GM23338 (cell line): ENCODE results near the gene FHIT. TPM values are rescaled to one million over a fixed set of nuclear protein-coding genes. Genes with fewer than 3 reads are reported as not detected.

Source experiments
- ATAC-seq: fragments of 200-7000 bp; cut with Tn5 transposase; 3 replicates; pipeline ENCODE4 v1.9.1; 2020
- DNase-seq: peaks from one replicate; pipeline ENCODE4 v3.0.0-alpha.2; 2015; ENCODE audit warnings: low spot score
- H2AFZ ChIP-seq: fragments of 200-600 bp; sonication (generic); 2 replicates; pipeline ENCODE4 v1.8.0; 2016; ENCODE audit warnings: antibody characterized with exemption, mild to moderate bottlenecking, moderate library complexity
- H3F3A ChIP-seq: fragments of 200-600 bp; sonication (generic); replicated peaks from 2 replicates; pipeline ENCODE4 v1.8.0; 2017; ENCODE audit warnings: antibody characterized with exemption, mixed run types, low read depth
- H3K27ac ChIP-seq: fragments of 200-600 bp; sonication (generic); 2 replicates; pipeline ENCODE4 v1.6.1; 2016; ENCODE audit warnings: low read depth
- H3K27me3 ChIP-seq: fragments of 200-600 bp; sonication (generic); 2 replicates; pipeline ENCODE4 v1.8.0; 2016; ENCODE audit warnings: mild to moderate bottlenecking, mixed run types, moderate library complexity; ENCODE audit not compliant: insufficient read depth
- H3K36me3 ChIP-seq: fragments of 200-600 bp; sonication (generic); 2 replicates; pipeline ENCODE4 v1.8.0; 2016; ENCODE audit warnings: mild to moderate bottlenecking; ENCODE audit not compliant: insufficient read depth
- H3K4me1 ChIP-seq: fragments of 200-600 bp; sonication (generic); 2 replicates; pipeline ENCODE4 v1.8.0; 2016; ENCODE audit warnings: mild to moderate bottlenecking, moderate library complexity; ENCODE audit not compliant: insufficient read depth
- H3K4me2 ChIP-seq: fragments of 200-600 bp; sonication (generic); 2 replicates; pipeline ENCODE4 v1.7.1; 2017; ENCODE audit warnings: mixed run types
- H3K4me3 ChIP-seq: fragments of 200-600 bp; sonication (generic); 2 replicates; pipeline ENCODE4 v1.6.1; 2016; ENCODE audit warnings: mixed run types
- H3K79me2 ChIP-seq: fragments of 200-600 bp; sonication (generic); replicated peaks from 2 replicates; pipeline ENCODE4 v1.8.0; 2017; ENCODE audit warnings: mild to moderate bottlenecking; ENCODE audit not compliant: insufficient read depth
- H3K9me2 ChIP-seq: fragments of 200-600 bp; sonication (generic); 2 replicates; pipeline ENCODE4 v1.8.0; 2017; ENCODE audit not compliant: insufficient read depth
- H4K20me1 ChIP-seq: fragments of 200-600 bp; sonication (generic); replicated peaks from 2 replicates; pipeline ENCODE4 v1.8.0; 2017; ENCODE audit warnings: mild to moderate bottlenecking; ENCODE audit not compliant: insufficient read depth
- H3K27ac Mint-ChIP-seq: 2 replicates; pipeline ENCODE4 v1.8.0; 2020; ENCODE audit warnings: inconsistent platforms, mild to moderate bottlenecking, moderate library complexity, mixed read lengths
- H3K27me3 Mint-ChIP-seq: 3 replicates; pipeline ENCODE4 v1.8.0; 2022; ENCODE audit warnings: low read depth, mild to moderate bottlenecking, moderate library complexity, mixed read lengths, inconsistent platforms; ENCODE audit not compliant: insufficient read depth, poor library complexity
- H3K36me3 Mint-ChIP-seq: 3 replicates; pipeline ENCODE4 v1.8.0; 2021; ENCODE audit warnings: low read depth, mild to moderate bottlenecking, inconsistent platforms, moderate library complexity, mixed read lengths
- H3K4me1 Mint-ChIP-seq: 3 replicates; pipeline ENCODE4 v1.8.0; 2020; ENCODE audit warnings: mild to moderate bottlenecking, inconsistent platforms, mixed read lengths
- H3K4me3 Mint-ChIP-seq: 3 replicates; pipeline ENCODE4 v1.8.0; 2021; ENCODE audit warnings: moderate library complexity, mild to moderate bottlenecking, inconsistent platforms, mixed read lengths
- H3K9me3 Mint-ChIP-seq: 3 replicates; pipeline ENCODE4 v1.8.0; 2020; ENCODE audit warnings: moderate library complexity, mild to moderate bottlenecking, inconsistent platforms, mixed read lengths
- CREB1 ChIP-seq: fragments of 250-450 bp; sonication (Bioruptor Pico); IDR thresholded peaks from 2 replicates; pipeline ENCODE4 v1.5.0; 2020; ENCODE audit warnings: low read depth, mild to moderate bottlenecking, moderate library complexity
- EZH2 ChIP-seq: fragments of 200-600 bp; sonication (generic); IDR thresholded peaks from one replicate; pipeline ENCODE4 v1.8.0; 2017; ENCODE audit warnings: antibody characterized with exemption, mild to moderate bottlenecking, low read depth; ENCODE audit not compliant: unreplicated experiment
- EZH2phosphoT487 ChIP-seq: fragments of 200-600 bp; sonication (generic); IDR thresholded peaks from one replicate; pipeline ENCODE4 v1.8.1; 2018; ENCODE audit warnings: antibody characterized with exemption; ENCODE audit not compliant: unreplicated experiment
- JUNB ChIP-seq: IDR thresholded peaks from one replicate; pipeline ENCODE4 v1.6.1; 2016; ENCODE audit warnings: antibody characterized with exemption; ENCODE audit not compliant: unreplicated experiment
- NANOG ChIP-seq: IDR thresholded peaks from 2 replicates; pipeline ENCODE4 v1.6.1; 2016; ENCODE audit warnings: antibody characterized with exemption, borderline replicate concordance
- POLR2AphosphoS5 ChIP-seq: IDR thresholded peaks from 2 replicates; pipeline ENCODE4 v1.6.1; 2016; ENCODE audit warnings: antibody characterized with exemption, low read depth
- STAT1 ChIP-seq: IDR thresholded peaks from one replicate; pipeline ENCODE4 v1.6.1; 2016; ENCODE audit warnings: antibody characterized with exemption; ENCODE audit not compliant: unreplicated experiment
- ZNF114 ChIP-seq: fragments of 250-450 bp; sonication (Bioruptor Pico); IDR thresholded peaks from 2 replicates; pipeline ENCODE4 v1.5.0; 2020; ENCODE audit warnings: mild to moderate bottlenecking, moderate library complexity
- ZNF331 ChIP-seq: fragments of 250-450 bp; sonication (Bioruptor Pico); IDR thresholded peaks from 2 replicates; pipeline ENCODE4 v1.5.0; 2020; ENCODE audit warnings: low read depth, mild to moderate bottlenecking, moderate library complexity
- polyA plus RNA-seq: library from polyadenylated mRNA; unstranded; fragments of >200 nt; fragmentation: Nextera tagmentation; extraction: Ambion mirVana; gene quantifications from 2 replicates; pipeline ENCODE4 v1.2.1, GENCODE V29; 2016
- total RNA-seq: library from RNA; depleted of rRNA; stranded (reverse); fragments of >200 nt; shearing (Covaris generic); gene quantifications from 2 replicates; pipeline ENCODE4 v1.2.3, GENCODE V29; 2014
- TF ChIP-seq, protein P1 (sequence below): fragments of 250-450 bp; sonication (Bioruptor Pico); IDR thresholded peaks from 2 replicates; pipeline ENCODE4 v1.5.0; 2020; ENCODE audit warnings: mild to moderate bottlenecking, moderate library complexity
- TF ChIP-seq, protein P2 (sequence below): IDR thresholded peaks from 2 replicates; pipeline ENCODE4 v1.6.1; 2016; ENCODE audit warnings: antibody characterized with exemption
- TF ChIP-seq, protein P3 (sequence below), 2 experiments: fragments of 200-600 bp in 1 of 2; sonication (generic) in 1 of 2; conservative IDR thresholded peaks; 2 replicates each; pipeline versions ENCODE4 v1.5.1 to v1.6.1; 2016 to 2017; ENCODE audit warnings: antibody characterized with exemption in 2 of 2, low read depth in 2 of 2, mild to moderate bottlenecking in 2 of 2, moderate library complexity in 1 of 2
- TF ChIP-seq, protein P4 (sequence below): IDR thresholded peaks from one replicate; pipeline ENCODE4 v1.6.1; 2018; ENCODE audit warnings: antibody characterized with exemption; ENCODE audit not compliant: unreplicated experiment

Gene FHIT
- total and polyA plus RNA-seq, 2 experiments from 2014 or later = 3.0 to 8.3 TPM

GRCh38 chr3:59798372-59799086, 1452.7 kb downstream of the FHIT start:
- no peak overlapping the region for H3K4me3 ChIP-seq
- H3K27ac ChIP-seq = no peak overlapping the region
- no peaks in the 10 kb centered on the region for H3K9me2 ChIP-seq
- no peaks in the 10 kb centered on the region for H3K9me3 Mint-ChIP-seq
- peaks cover 16% of the 10 kb centered on the region for H3K4me1 Mint-ChIP-seq
- peaks cover 11% of the 10 kb centered on the region for H3K4me1 ChIP-seq
- no peaks in the 10 kb centered on the region for H3F3A ChIP-seq
- ATAC-seq (no peak), DNase-seq (no peak)
- no peaks in the 10 kb centered on the region for H4K20me1 ChIP-seq
- no peaks in the 10 kb centered on the region for H3K36me3 Mint-ChIP-seq
- H3K4me3 Mint-ChIP-seq = no peak overlapping the region
- H3K27ac Mint-ChIP-seq = no peak overlapping the region
- no peak overlapping the region for H2AFZ ChIP-seq
- no peaks in the 10 kb centered on the region for H3K27me3 ChIP-seq
- H3K79me2 ChIP-seq = no peaks in the 10 kb centered on the region
- H3K36me3 ChIP-seq = no peaks in the 10 kb centered on the region
- TF ChIP-seq ZNF114 (CRISPR knock-in tag) (no peak), NANOG (no peak), EZH2 (no peak), CREB1 (CRISPR knock-in tag) (no peak), JUNB (no peak), ZNF331 (CRISPR knock-in tag) (no peak), POLR2AphosphoS5 (no peak), STAT1 (no peak), EZH2phosphoT487 (no peak)
- TF ChIP-seq, protein P1, sequence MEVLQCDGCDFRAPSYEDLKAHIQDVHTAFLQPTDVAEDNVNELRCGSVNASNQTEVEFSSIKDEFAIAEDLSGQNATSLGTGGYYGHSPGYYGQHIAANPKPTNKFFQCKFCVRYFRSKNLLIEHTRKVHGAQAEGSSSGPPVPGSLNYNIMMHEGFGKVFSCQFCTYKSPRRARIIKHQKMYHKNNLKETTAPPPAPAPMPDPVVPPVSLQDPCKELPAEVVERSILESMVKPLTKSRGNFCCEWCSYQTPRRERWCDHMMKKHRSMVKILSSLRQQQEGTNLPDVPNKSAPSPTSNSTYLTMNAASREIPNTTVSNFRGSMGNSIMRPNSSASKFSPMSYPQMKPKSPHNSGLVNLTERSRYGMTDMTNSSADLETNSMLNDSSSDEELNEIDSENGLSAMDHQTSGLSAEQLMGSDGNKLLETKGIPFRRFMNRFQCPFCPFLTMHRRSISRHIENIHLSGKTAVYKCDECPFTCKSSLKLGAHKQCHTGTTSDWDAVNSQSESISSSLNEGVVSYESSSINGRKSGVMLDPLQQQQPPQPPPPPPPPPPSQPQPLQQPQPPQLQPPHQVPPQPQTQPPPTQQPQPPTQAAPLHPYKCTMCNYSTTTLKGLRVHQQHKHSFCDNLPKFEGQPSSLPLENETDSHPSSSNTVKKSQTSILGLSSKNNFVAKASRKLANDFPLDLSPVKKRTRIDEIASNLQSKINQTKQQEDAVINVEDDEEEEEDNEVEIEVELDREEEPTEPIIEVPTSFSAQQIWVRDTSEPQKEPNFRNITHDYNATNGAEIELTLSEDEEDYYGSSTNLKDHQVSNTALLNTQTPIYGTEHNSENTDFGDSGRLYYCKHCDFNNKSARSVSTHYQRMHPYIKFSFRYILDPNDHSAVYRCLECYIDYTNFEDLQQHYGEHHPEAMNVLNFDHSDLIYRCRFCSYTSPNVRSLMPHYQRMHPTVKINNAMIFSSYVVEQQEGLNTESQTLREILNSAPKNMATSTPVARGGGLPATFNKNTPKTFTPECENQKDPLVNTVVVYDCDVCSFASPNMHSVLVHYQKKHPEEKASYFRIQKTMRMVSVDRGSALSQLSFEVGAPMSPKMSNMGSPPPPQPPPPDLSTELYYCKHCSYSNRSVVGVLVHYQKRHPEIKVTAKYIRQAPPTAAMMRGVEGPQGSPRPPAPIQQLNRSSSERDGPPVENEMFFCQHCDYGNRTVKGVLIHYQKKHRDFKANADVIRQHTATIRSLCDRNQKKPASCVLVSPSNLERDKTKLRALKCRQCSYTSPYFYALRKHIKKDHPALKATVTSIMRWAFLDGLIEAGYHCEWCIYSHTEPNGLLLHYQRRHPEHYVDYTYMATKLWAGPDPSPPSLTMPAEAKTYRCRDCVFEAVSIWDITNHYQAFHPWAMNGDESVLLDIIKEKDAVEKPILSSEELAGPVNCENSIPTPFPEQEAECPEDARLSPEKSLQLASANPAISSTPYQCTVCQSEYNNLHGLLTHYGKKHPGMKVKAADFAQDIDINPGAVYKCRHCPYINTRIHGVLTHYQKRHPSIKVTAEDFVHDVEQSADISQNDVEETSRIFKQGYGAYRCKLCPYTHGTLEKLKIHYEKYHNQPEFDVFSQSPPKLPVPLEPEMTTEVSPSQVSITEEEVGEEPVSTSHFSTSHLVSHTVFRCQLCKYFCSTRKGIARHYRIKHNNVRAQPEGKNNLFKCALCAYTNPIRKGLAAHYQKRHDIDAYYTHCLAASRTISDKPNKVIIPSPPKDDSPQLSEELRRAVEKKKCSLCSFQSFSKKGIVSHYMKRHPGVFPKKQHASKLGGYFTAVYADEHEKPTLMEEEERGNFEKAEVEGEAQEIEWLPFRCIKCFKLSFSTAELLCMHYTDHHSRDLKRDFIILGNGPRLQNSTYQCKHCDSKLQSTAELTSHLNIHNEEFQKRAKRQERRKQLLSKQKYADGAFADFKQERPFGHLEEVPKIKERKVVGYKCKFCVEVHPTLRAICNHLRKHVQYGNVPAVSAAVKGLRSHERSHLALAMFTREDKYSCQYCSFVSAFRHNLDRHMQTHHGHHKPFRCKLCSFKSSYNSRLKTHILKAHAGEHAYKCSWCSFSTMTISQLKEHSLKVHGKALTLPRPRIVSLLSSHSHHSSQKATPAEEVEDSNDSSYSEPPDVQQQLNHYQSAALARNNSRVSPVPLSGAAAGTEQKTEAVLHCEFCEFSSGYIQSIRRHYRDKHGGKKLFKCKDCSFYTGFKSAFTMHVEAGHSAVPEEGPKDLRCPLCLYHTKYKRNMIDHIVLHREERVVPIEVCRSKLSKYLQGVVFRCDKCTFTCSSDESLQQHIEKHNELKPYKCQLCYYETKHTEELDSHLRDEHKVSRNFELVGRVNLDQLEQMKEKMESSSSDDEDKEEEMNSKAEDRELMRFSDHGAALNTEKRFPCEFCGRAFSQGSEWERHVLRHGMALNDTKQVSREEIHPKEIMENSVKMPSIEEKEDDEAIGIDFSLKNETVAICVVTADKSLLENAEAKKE (CRISPR knock-in tag) = no peak
- TF ChIP-seq, protein P2, sequence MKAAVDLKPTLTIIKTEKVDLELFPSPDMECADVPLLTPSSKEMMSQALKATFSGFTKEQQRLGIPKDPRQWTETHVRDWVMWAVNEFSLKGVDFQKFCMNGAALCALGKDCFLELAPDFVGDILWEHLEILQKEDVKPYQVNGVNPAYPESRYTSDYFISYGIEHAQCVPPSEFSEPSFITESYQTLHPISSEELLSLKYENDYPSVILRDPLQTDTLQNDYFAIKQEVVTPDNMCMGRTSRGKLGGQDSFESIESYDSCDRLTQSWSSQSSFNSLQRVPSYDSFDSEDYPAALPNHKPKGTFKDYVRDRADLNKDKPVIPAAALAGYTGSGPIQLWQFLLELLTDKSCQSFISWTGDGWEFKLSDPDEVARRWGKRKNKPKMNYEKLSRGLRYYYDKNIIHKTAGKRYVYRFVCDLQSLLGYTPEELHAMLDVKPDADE = no peak
- TF ChIP-seq, protein P3, sequence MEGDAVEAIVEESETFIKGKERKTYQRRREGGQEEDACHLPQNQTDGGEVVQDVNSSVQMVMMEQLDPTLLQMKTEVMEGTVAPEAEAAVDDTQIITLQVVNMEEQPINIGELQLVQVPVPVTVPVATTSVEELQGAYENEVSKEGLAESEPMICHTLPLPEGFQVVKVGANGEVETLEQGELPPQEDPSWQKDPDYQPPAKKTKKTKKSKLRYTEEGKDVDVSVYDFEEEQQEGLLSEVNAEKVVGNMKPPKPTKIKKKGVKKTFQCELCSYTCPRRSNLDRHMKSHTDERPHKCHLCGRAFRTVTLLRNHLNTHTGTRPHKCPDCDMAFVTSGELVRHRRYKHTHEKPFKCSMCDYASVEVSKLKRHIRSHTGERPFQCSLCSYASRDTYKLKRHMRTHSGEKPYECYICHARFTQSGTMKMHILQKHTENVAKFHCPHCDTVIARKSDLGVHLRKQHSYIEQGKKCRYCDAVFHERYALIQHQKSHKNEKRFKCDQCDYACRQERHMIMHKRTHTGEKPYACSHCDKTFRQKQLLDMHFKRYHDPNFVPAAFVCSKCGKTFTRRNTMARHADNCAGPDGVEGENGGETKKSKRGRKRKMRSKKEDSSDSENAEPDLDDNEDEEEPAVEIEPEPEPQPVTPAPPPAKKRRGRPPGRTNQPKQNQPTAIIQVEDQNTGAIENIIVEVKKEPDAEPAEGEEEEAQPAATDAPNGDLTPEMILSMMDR (conservative IDR thresholded peaks at IDR 0.05; ENCODE audit: low read depth in 2 of 2) = no peak
- TF ChIP-seq, protein P4, sequence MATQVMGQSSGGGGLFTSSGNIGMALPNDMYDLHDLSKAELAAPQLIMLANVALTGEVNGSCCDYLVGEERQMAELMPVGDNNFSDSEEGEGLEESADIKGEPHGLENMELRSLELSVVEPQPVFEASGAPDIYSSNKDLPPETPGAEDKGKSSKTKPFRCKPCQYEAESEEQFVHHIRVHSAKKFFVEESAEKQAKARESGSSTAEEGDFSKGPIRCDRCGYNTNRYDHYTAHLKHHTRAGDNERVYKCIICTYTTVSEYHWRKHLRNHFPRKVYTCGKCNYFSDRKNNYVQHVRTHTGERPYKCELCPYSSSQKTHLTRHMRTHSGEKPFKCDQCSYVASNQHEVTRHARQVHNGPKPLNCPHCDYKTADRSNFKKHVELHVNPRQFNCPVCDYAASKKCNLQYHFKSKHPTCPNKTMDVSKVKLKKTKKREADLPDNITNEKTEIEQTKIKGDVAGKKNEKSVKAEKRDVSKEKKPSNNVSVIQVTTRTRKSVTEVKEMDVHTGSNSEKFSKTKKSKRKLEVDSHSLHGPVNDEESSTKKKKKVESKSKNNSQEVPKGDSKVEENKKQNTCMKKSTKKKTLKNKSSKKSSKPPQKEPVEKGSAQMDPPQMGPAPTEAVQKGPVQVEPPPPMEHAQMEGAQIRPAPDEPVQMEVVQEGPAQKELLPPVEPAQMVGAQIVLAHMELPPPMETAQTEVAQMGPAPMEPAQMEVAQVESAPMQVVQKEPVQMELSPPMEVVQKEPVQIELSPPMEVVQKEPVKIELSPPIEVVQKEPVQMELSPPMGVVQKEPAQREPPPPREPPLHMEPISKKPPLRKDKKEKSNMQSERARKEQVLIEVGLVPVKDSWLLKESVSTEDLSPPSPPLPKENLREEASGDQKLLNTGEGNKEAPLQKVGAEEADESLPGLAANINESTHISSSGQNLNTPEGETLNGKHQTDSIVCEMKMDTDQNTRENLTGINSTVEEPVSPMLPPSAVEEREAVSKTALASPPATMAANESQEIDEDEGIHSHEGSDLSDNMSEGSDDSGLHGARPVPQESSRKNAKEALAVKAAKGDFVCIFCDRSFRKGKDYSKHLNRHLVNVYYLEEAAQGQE = no peak
- no peak overlapping the region for H3K4me2 ChIP-seq
- peaks cover 2% of the 10 kb centered on the region for H3K27me3 Mint-ChIP-seq
